IPS-15b (cell line): ENCODE results near the gene MRPL53.

ENCODE experiments used
- H3K27me3 ChIP-seq: one replicate; pipeline ENCODE4 v1.6.1; 2013; ENCODE audit warnings: low read length; ENCODE audit not compliant: control insufficient read depth, insufficient read depth
- H3K36me3 ChIP-seq: one replicate; pipeline ENCODE4 v1.6.1; 2013; ENCODE audit warnings: low read length; ENCODE audit not compliant: control insufficient read depth, insufficient read depth
- H3K4me1 ChIP-seq: one replicate; pipeline ENCODE4 v1.6.1; 2013; ENCODE audit warnings: mild to moderate bottlenecking, low read length; ENCODE audit not compliant: control insufficient read depth, insufficient read depth
- H3K4me3 ChIP-seq: one replicate; pipeline ENCODE4 v1.5.1; 2013; ENCODE audit warnings: low read depth, low read length
- H3K9ac ChIP-seq: one replicate; pipeline ENCODE4 v1.6.1; 2013; ENCODE audit warnings: low read depth, mild to moderate bottlenecking, low read length
- H3K9me3 ChIP-seq: one replicate; pipeline ENCODE4 v1.6.1; 2013; ENCODE audit warnings: mild to moderate bottlenecking, low read length; ENCODE audit not compliant: control insufficient read depth, insufficient read depth

Gene MRPL53

GRCh38 chr2:74499940-74500577 is 27.6 kb upstream of the MRPL53 start:
- Histone ChIP-seq H3K4me3 (peak overlapping the region; percentile 41), H3K36me3 (no peaks in the 10 kb centered on the region), H3K4me1 (no peaks in the 10 kb centered on the region), H3K9me3 (no peaks in the 10 kb centered on the region), H3K9ac (no peak overlapping the region), H3K27me3 (peaks cover 100% of the 10 kb centered on the region)

GRCh38 chr2:74499267-74499939 is 26.9 kb upstream of the MRPL53 start, which contains the start of gene LBX2:
Gene LBX2 (minus strand): TSS chr2:74499603. CDS start chr2:74499537, 66 bp downstream.
- Histone ChIP-seq H3K4me1 (no peaks in the 10 kb centered on the region), H3K27me3 (peaks cover 94% of the 10 kb centered on the region), H3K36me3 (no peaks in the 10 kb centered on the region), H3K9ac (no peak within 1 kb of the TSS), H3K9me3 (no peaks in the 10 kb centered on the region), H3K4me3 (peak within 1 kb of the TSS; percentile 45)

GRCh38 chr2:74498500-74499266 is 26.2 kb upstream of the MRPL53 start:
- H3K9ac ChIP-seq: no peak overlapping the region
- H3K36me3 ChIP-seq: peaks cover 5% of the 10 kb centered on the region
- peak overlapping the region; percentile 45 for H3K4me3 ChIP-seq
- H3K4me1 ChIP-seq: no peaks in the 10 kb centered on the region
- H3K27me3 ChIP-seq: peaks cover 87% of the 10 kb centered on the region
- no peaks in the 10 kb centered on the region for H3K9me3 ChIP-seq

GRCh38 chr2:74497777-74498499 is 25.5 kb upstream of the MRPL53 start:
- Histone ChIP-seq H3K9ac (no peak overlapping the region), H3K9me3 (no peaks in the 10 kb centered on the region), H3K27me3 (peaks cover 80% of the 10 kb centered on the region), H3K36me3 (peaks cover 12% of the 10 kb centered on the region), H3K4me1 (no peaks in the 10 kb centered on the region), H3K4me3 (peak overlapping the region; percentile 45)

- Histone ChIP-seq H3K4me1 (no peaks in the 10 kb centered on the region), H3K27me3 (peaks cover 72% of the 10 kb centered on the region), H3K4me3 (peak overlapping the region; percentile 45), H3K9me3 (no peaks in the 10 kb centered on the region), H3K36me3 (peaks cover 15% of the 10 kb centered on the region), H3K9ac (no peak overlapping the region)
These were observed 24.7 kb upstream of the MRPL53 start for GRCh38 chr2:74496997-74497776.

- no peak overlapping the region for H3K4me3 ChIP-seq
- H3K27me3 ChIP-seq: peaks cover 55% of the 10 kb centered on the region
- peaks cover 30% of the 10 kb centered on the region for H3K36me3 ChIP-seq
- no peaks in the 10 kb centered on the region for H3K9me3 ChIP-seq
- H3K9ac ChIP-seq: no peak overlapping the region
- H3K4me1 ChIP-seq: no peaks in the 10 kb centered on the region
These were observed 23.0 kb upstream of the MRPL53 start for GRCh38 chr2:74495440-74495839.

- H3K36me3 ChIP-seq: peaks cover 34% of the 10 kb centered on the region
- no peaks in the 10 kb centered on the region for H3K9me3 ChIP-seq
- no peak overlapping the region for H3K4me3 ChIP-seq
- H3K4me1 ChIP-seq: no peaks in the 10 kb centered on the region
- peaks cover 36% of the 10 kb centered on the region for H3K27me3 ChIP-seq
- H3K9ac ChIP-seq: no peak overlapping the region
These were observed 21.1 kb upstream of the MRPL53 start for GRCh38 chr2:74493546-74493945.

- Histone ChIP-seq H3K9me3 (no peaks in the 10 kb centered on the region), H3K4me3 (no peak overlapping the region), H3K36me3 (peaks cover 34% of the 10 kb centered on the region), H3K9ac (no peak overlapping the region), H3K4me1 (no peaks in the 10 kb centered on the region), H3K27me3 (peaks cover 19% of the 10 kb centered on the region)
These were observed 19.4 kb upstream of the MRPL53 start for GRCh38 chr2:74491648-74492544.

- Histone ChIP-seq H3K9ac (no peak overlapping the region), H3K9me3 (no peaks in the 10 kb centered on the region), H3K27me3 (no peaks in the 10 kb centered on the region), H3K4me1 (no peaks in the 10 kb centered on the region), H3K4me3 (no peak overlapping the region), H3K36me3 (peaks cover 36% of the 10 kb centered on the region)
These were observed 17.4 kb upstream of the MRPL53 start for GRCh38 chr2:74489906-74490305.

- H3K27me3 ChIP-seq: no peaks in the 10 kb centered on the region
- peaks cover 33% of the 10 kb centered on the region for H3K36me3 ChIP-seq
- H3K9ac ChIP-seq: no peak overlapping the region
- no peak overlapping the region for H3K4me3 ChIP-seq
- H3K9me3 ChIP-seq: no peaks in the 10 kb centered on the region
- H3K4me1 ChIP-seq: no peaks in the 10 kb centered on the region
These were observed 16.4 kb upstream of the MRPL53 start for GRCh38 chr2:74488643-74489481.
